ENCODE measurements around the gene TRPM5.

DNA sequence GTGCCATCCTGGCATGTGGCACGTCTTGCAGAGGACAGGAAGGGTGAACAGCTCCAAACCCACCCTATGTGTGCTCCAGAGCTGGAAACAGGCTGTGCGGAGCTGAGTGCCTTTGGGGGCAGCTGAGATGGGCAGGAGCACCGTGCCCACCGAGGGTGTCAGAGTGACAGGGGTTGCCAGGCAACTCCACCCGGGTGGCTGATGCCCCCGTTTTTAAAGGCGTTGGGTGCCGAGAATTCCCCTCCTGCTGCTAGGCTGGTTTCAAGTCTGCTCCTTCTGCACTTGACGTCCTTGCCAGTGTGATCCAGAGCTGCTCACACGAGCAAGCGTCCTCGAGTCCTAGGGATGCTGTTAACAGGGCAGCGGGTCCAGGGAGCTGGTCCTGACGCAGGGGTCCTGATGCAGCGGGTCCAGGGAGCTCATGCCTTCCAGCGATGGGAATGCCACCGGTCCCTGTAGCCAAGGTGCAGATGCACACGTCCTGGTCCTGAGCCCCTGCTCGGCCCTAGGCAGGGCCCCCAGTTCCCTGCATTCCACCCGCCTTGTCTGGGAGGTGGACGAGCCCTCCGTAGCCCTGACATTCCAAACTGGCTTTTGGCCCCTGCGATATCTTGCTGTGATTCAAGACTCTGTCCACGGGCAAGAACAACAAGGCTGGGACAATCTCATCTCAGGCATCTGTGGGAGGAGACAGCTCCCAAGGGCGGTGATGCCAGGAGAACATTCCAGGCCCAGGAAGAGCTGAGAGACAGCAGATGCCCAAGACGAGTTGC, 5.4 kb upstream of the TRPM5 start:
- TF ChIP-seq, protein P1, sequence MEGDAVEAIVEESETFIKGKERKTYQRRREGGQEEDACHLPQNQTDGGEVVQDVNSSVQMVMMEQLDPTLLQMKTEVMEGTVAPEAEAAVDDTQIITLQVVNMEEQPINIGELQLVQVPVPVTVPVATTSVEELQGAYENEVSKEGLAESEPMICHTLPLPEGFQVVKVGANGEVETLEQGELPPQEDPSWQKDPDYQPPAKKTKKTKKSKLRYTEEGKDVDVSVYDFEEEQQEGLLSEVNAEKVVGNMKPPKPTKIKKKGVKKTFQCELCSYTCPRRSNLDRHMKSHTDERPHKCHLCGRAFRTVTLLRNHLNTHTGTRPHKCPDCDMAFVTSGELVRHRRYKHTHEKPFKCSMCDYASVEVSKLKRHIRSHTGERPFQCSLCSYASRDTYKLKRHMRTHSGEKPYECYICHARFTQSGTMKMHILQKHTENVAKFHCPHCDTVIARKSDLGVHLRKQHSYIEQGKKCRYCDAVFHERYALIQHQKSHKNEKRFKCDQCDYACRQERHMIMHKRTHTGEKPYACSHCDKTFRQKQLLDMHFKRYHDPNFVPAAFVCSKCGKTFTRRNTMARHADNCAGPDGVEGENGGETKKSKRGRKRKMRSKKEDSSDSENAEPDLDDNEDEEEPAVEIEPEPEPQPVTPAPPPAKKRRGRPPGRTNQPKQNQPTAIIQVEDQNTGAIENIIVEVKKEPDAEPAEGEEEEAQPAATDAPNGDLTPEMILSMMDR (optimal IDR thresholded peaks at IDR 0.05 in 1 of 3, IDR thresholded peaks at IDR 0.05 in 1 of 3, conservative IDR thresholded peaks at IDR 0.05 in 1 of 3; ENCODE audit: extremely low read depth in 1 of 3, insufficient read depth in 2 of 3, low read length in 3 of 3): no peak
- no peak for TF ChIP-seq EZH2 (IDR thresholded peaks at IDR 0.05; ENCODE audit: low read length)
